Measurements from ENCODE around the gene STK39. TPM values are rescaled to one million over a fixed set of nuclear protein-coding genes. Genes with fewer than 3 reads are reported as not detected.

Gene STK39
- total RNA-seq, 1 experiment from 2014 or later: 56.9 TPM

GRCh38 chr2:168159754-168160585 is 87.4 kb downstream of the STK39 start:
- DNase-seq: peak; percentile 28
- Histone ChIP-seq H4K20me1 (ENCODE audit: insufficient read depth, low read depth, low read length) (no peaks in the 10 kb centered on the region), H3K9me2 (replicated peaks; ENCODE audit: insufficient read depth, low read length) (no peaks in the 10 kb centered on the region), H2AFZ (ENCODE audit: low read length) (no peak overlapping the region), H3K4me3 (ENCODE audit: low read length) (no peak overlapping the region), H3K4me2 (ENCODE audit: low read depth, low read length, poor library complexity, severe bottlenecking) (no peak overlapping the region), H3K36me3 (ENCODE audit: insufficient read depth, low read length) (peaks cover 22% of the 10 kb centered on the region; the same call in 1 of the 2 replicates), H3K27ac (ENCODE audit: low read length) (no peak overlapping the region), H3K79me2 (ENCODE audit: low read length) (peaks cover 5% of the 10 kb centered on the region), H3K9ac (ENCODE audit: low read length) (no peak overlapping the region), H3K27me3 (ENCODE audit: low read length) (no peaks in the 10 kb centered on the region), H3K4me1 (ENCODE audit: low read length) (no peaks in the 10 kb centered on the region), H3K9me3 (ENCODE audit: low read length) (no peaks in the 10 kb centered on the region)

- Histone ChIP-seq H3K79me2 (ENCODE audit: low read length) (peaks cover 5% of the 10 kb centered on the region), H2AFZ (ENCODE audit: low read length) (no peak overlapping the region), H3K27me3 (ENCODE audit: low read length) (no peaks in the 10 kb centered on the region), H3K4me2 (ENCODE audit: low read depth, low read length, poor library complexity, severe bottlenecking) (no peak overlapping the region), H3K4me1 (ENCODE audit: low read length) (no peaks in the 10 kb centered on the region), H3K9me3 (ENCODE audit: low read length) (no peaks in the 10 kb centered on the region), H3K9me2 (replicated peaks; ENCODE audit: insufficient read depth, low read length) (no peaks in the 10 kb centered on the region), H3K4me3 (ENCODE audit: low read length) (no peak overlapping the region), H3K27ac (ENCODE audit: low read length) (no peak overlapping the region), H3K36me3 (ENCODE audit: insufficient read depth, low read length) (peaks cover 17% of the 10 kb centered on the region; the same call in 1 of the 2 replicates), H3K9ac (ENCODE audit: low read length) (no peak overlapping the region), H4K20me1 (ENCODE audit: insufficient read depth, low read depth, low read length) (no peaks in the 10 kb centered on the region)
- DNase-seq: no peak
Measured at GRCh38 chr2:168158586-168158985, 88.8 kb downstream of the STK39 start.

GRCh38 chr2:168157926-168158325 is 89.5 kb downstream of the STK39 start:
- DNase-seq: no peak
- no peak overlapping the region for H3K4me2 ChIP-seq (ENCODE audit: low read depth, low read length, poor library complexity, severe bottlenecking)

GRCh38 chr2:168157070-168157469 is 90.3 kb downstream of the STK39 start:
- Histone ChIP-seq H3K4me2 (ENCODE audit: low read depth, low read length, poor library complexity, severe bottlenecking) (no peak overlapping the region), H4K20me1 (ENCODE audit: insufficient read depth, low read depth, low read length) (no peaks in the 10 kb centered on the region), H3K27ac (ENCODE audit: low read length) (no peak overlapping the region), H3K79me2 (ENCODE audit: low read length) (peaks cover 9% of the 10 kb centered on the region; the same call in 1 of the 2 replicates), H3K36me3 (ENCODE audit: insufficient read depth, low read length) (peaks cover 11% of the 10 kb centered on the region; the same call in 1 of the 2 replicates), H3K9ac (ENCODE audit: low read length) (no peak overlapping the region), H3K9me2 (replicated peaks; ENCODE audit: insufficient read depth, low read length) (no peaks in the 10 kb centered on the region), H3K27me3 (ENCODE audit: low read length) (no peaks in the 10 kb centered on the region), H2AFZ (ENCODE audit: low read length) (no peak overlapping the region), H3K4me3 (ENCODE audit: low read length) (no peak overlapping the region), H3K9me3 (ENCODE audit: low read length) (no peaks in the 10 kb centered on the region), H3K4me1 (ENCODE audit: low read length) (no peaks in the 10 kb centered on the region)
- DNase-seq: no peak

More at GRCh38 chr2:168157926-168158325, 89.5 kb downstream of the STK39 start:
- H3K9me3 ChIP-seq (ENCODE audit: low read length): no peaks in the 10 kb centered on the region
- H3K4me1 ChIP-seq (ENCODE audit: low read length): no peaks in the 10 kb centered on the region
- no peak overlapping the region for H3K9ac ChIP-seq (ENCODE audit: low read length)
- H3K4me3 ChIP-seq (ENCODE audit: low read length): no peak overlapping the region
- no peak overlapping the region for H3K27ac ChIP-seq (ENCODE audit: low read length)
- no peaks in the 10 kb centered on the region for H4K20me1 ChIP-seq (ENCODE audit: insufficient read depth, low read depth, low read length)
- H3K36me3 ChIP-seq (ENCODE audit: insufficient read depth, low read length): peaks cover 11% of the 10 kb centered on the region; the same call in 1 of the 2 replicates
- H3K79me2 ChIP-seq (ENCODE audit: low read length): peaks cover 5% of the 10 kb centered on the region; the same call in 1 of the 2 replicates
- H2AFZ ChIP-seq (ENCODE audit: low read length): no peak overlapping the region
- no peaks in the 10 kb centered on the region for H3K9me2 ChIP-seq (replicated peaks; ENCODE audit: insufficient read depth, low read length)
- no peaks in the 10 kb centered on the region for H3K27me3 ChIP-seq (ENCODE audit: low read length)

GRCh38 chr2:168156661-168157060 is 90.7 kb downstream of the STK39 start:
- Histone ChIP-seq H3K79me2 (ENCODE audit: low read length) (peaks cover 13% of the 10 kb centered on the region; the same call in 1 of the 2 replicates), H3K4me3 (ENCODE audit: low read length) (no peak overlapping the region), H3K27ac (ENCODE audit: low read length) (no peak overlapping the region), H3K4me2 (ENCODE audit: low read depth, low read length, poor library complexity, severe bottlenecking) (no peak overlapping the region), H3K9ac (ENCODE audit: low read length) (no peak overlapping the region), H4K20me1 (ENCODE audit: insufficient read depth, low read depth, low read length) (no peaks in the 10 kb centered on the region), H3K36me3 (ENCODE audit: insufficient read depth, low read length) (peaks cover 11% of the 10 kb centered on the region; the same call in 1 of the 2 replicates), H3K27me3 (ENCODE audit: low read length) (no peaks in the 10 kb centered on the region), H2AFZ (ENCODE audit: low read length) (no peak overlapping the region), H3K9me3 (ENCODE audit: low read length) (no peaks in the 10 kb centered on the region), H3K9me2 (replicated peaks; ENCODE audit: insufficient read depth, low read length) (no peaks in the 10 kb centered on the region), H3K4me1 (ENCODE audit: low read length) (no peaks in the 10 kb centered on the region)
- no peak for DNase-seq

GRCh38 chr2:168155680-168156079 is 91.7 kb downstream of the STK39 start:
- H3K27ac ChIP-seq (ENCODE audit: low read length): no peak overlapping the region
- H3K27me3 ChIP-seq (ENCODE audit: low read length): no peaks in the 10 kb centered on the region
- no peak overlapping the region for H2AFZ ChIP-seq (ENCODE audit: low read length)
- no peak overlapping the region for H3K4me2 ChIP-seq (ENCODE audit: low read depth, low read length, poor library complexity, severe bottlenecking)
- DNase-seq: no peak
- H4K20me1 ChIP-seq (ENCODE audit: insufficient read depth, low read depth, low read length): no peaks in the 10 kb centered on the region
- no peaks in the 10 kb centered on the region for H3K9me3 ChIP-seq (ENCODE audit: low read length)
- no peak overlapping the region for H3K4me3 ChIP-seq (ENCODE audit: low read length)
- H3K9ac ChIP-seq (ENCODE audit: low read length): no peak overlapping the region
- H3K9me2 ChIP-seq (replicated peaks; ENCODE audit: insufficient read depth, low read length): no peaks in the 10 kb centered on the region
- peaks cover 19% of the 10 kb centered on the region; the same call in 1 of the 2 replicates for H3K79me2 ChIP-seq (ENCODE audit: low read length)
- peaks cover 6% of the 10 kb centered on the region; the same call in 1 of the 2 replicates for H3K36me3 ChIP-seq (ENCODE audit: insufficient read depth, low read length)
- no peaks in the 10 kb centered on the region for H3K4me1 ChIP-seq (ENCODE audit: low read length)

GRCh38 chr2:168155046-168155445 is 92.3 kb downstream of the STK39 start:
- no peak for DNase-seq
- no peaks in the 10 kb centered on the region for H3K9me2 ChIP-seq (replicated peaks; ENCODE audit: insufficient read depth, low read length)
- no peaks in the 10 kb centered on the region for H3K27me3 ChIP-seq (ENCODE audit: low read length)
- no peaks in the 10 kb centered on the region for H3K9me3 ChIP-seq (ENCODE audit: low read length)
- no peak overlapping the region for H3K4me3 ChIP-seq (ENCODE audit: low read length)
- no peaks in the 10 kb centered on the region for H3K4me1 ChIP-seq (ENCODE audit: low read length)
- H3K4me2 ChIP-seq (ENCODE audit: low read depth, low read length, poor library complexity, severe bottlenecking): no peak overlapping the region
- H2AFZ ChIP-seq (ENCODE audit: low read length): no peak overlapping the region
- no peaks in the 10 kb centered on the region for H4K20me1 ChIP-seq (ENCODE audit: insufficient read depth, low read depth, low read length)
- H3K27ac ChIP-seq (ENCODE audit: low read length): no peak overlapping the region
- H3K36me3 ChIP-seq (ENCODE audit: insufficient read depth, low read length): peaks cover 5% of the 10 kb centered on the region; the same call in 1 of the 2 replicates
- H3K79me2 ChIP-seq (ENCODE audit: low read length): peaks cover 25% of the 10 kb centered on the region; the same call in 1 of the 2 replicates
- H3K9ac ChIP-seq (ENCODE audit: low read length): no peak overlapping the region

GRCh38 chr2:168152902-168153530 is 94.4 kb downstream of the STK39 start:
- Histone ChIP-seq H3K27me3 (ENCODE audit: low read length) (no peaks in the 10 kb centered on the region), H3K9ac (ENCODE audit: low read length) (no peak overlapping the region), H3K79me2 (ENCODE audit: low read length) (peaks cover 44% of the 10 kb centered on the region)

More at GRCh38 chr2:168152902-168153530, 94.4 kb downstream of the STK39 start:
- Histone ChIP-seq H3K36me3 (ENCODE audit: insufficient read depth, low read length) (peaks cover 5% of the 10 kb centered on the region; the same call in 1 of the 2 replicates), H2AFZ (ENCODE audit: low read length) (no peak overlapping the region), H3K4me2 (ENCODE audit: low read depth, low read length, poor library complexity, severe bottlenecking) (no peak overlapping the region), H3K4me3 (ENCODE audit: low read length) (no peak overlapping the region), H3K27ac (ENCODE audit: low read length) (no peak overlapping the region), H4K20me1 (ENCODE audit: insufficient read depth, low read depth, low read length) (no peaks in the 10 kb centered on the region), H3K4me1 (ENCODE audit: low read length) (no peaks in the 10 kb centered on the region), H3K9me3 (ENCODE audit: low read length) (no peaks in the 10 kb centered on the region), H3K9me2 (replicated peaks; ENCODE audit: insufficient read depth, low read length) (no peaks in the 10 kb centered on the region)
- no peak for DNase-seq

All from Karpas-422 (cell line).